Measurements from ENCODE around the gene AGBL4. TPM values are rescaled to one million over a fixed set of nuclear protein-coding genes. Genes with fewer than 3 reads are reported as not detected.
A peak's percentile ranks its signal among the peaks of the same experiment; 100 is the strongest.

The AGBL4 gene
- polyA plus RNA-seq, 3 donors = 0.05 TPM; not detected in 2

GRCh38 chr1:48750109-48750508, 1273.6 kb downstream of the AGBL4 start:
- H3K27ac ChIP-seq (ENCODE audit: low read depth in 1 of 2, low read length in 2 of 2) = peak overlapping the region; percentile 18 to 27
- no peak overlapping the region for H3K4me3 ChIP-seq (replicated peaks in 1 of 3; ENCODE audit: low read depth in 2 of 3, low read length in 3 of 3)
- intact Hi-C loops (cut with micrococcal nuclease) = no loop called here
- no peaks in the 10 kb centered on the region for H3K27me3 ChIP-seq (ENCODE audit: control insufficient read depth in 2 of 2, insufficient read depth in 2 of 2, low read length in 2 of 2)
- no peaks in the 10 kb centered on the region for H3K9me3 Mint-ChIP-seq
- peak overlapping the region; percentile 54 for H2AFZ ChIP-seq (ENCODE audit: insufficient read depth, low read depth, low read length, poor library complexity, severe bottlenecking)
- H3K9ac ChIP-seq (ENCODE audit: insufficient read depth, low read length, poor library complexity, severe bottlenecking) = peak overlapping the region; percentile 6
- H3K9me3 ChIP-seq (replicated peaks in 1 of 2; ENCODE audit: control insufficient read depth in 1 of 2, insufficient read depth in 1 of 2, low read length in 2 of 2) = no peaks in the 10 kb centered on the region
- peaks cover 17 to 20% of the 10 kb centered on the region in 2 donors for H3K4me1 ChIP-seq (ENCODE audit: control insufficient read depth in 1 of 2, insufficient read depth in 2 of 2, low read length in 2 of 2)
- H3K79me2 ChIP-seq (ENCODE audit: insufficient read depth, low read length) = no peaks in the 10 kb centered on the region
- H3K36me3 Mint-ChIP-seq = peaks cover 2 to 6% of the 10 kb centered on the region in 2 donors
- 0% methylated on average over 1 of the region's 1 CpG for WGBS (ENCODE audit: insufficient coverage)
- H3K4me3 Mint-ChIP-seq = peak overlapping the region in 1 of 2 donors; percentile 51
- no peak overlapping the region for H3K4me2 ChIP-seq (replicated peaks; ENCODE audit: extremely low read depth, low read length, poor library complexity, severe bottlenecking)
- no peak for TF ChIP-seq CTCF (IDR thresholded peaks at IDR 0.05)
- peak overlapping the region in 5 of 7 donors; percentile 32 to 74 (median 68) for H3K27ac Mint-ChIP-seq
- peak; percentile 12 to 35 (median 18) for DNase-seq
- H3K36me3 ChIP-seq (replicated peaks in 1 of 2; ENCODE audit: control insufficient read depth in 1 of 2, insufficient read depth in 2 of 2, low read length in 2 of 2) = no peaks in the 10 kb centered on the region
- H4K20me1 ChIP-seq (ENCODE audit: insufficient read depth, low read length) = no peaks in the 10 kb centered on the region
- peaks cover 0 to 2% (median 0%) of the 10 kb centered on the region in 3 donors for H3K27me3 Mint-ChIP-seq (ENCODE audit: low read depth in 3 of 3)
- peaks cover 20% of the 10 kb centered on the region for H3K4me1 Mint-ChIP-seq

- intact Hi-C loops (cut with micrococcal nuclease) = no loop called here
- H3K79me2 ChIP-seq (ENCODE audit: insufficient read depth, low read length) = no peaks in the 10 kb centered on the region
- H3K27me3 ChIP-seq (ENCODE audit: control insufficient read depth in 2 of 2, insufficient read depth in 2 of 2, low read length in 2 of 2) = no peaks in the 10 kb centered on the region
- Mint-ChIP-seq H3K27ac (peak overlapping the region in 3 of 7 donors; percentile 17 to 44 (median 26)), H3K36me3 (peaks cover 2 to 6% of the 10 kb centered on the region in 2 donors), H3K27me3 (ENCODE audit: low read depth in 3 of 3) (no peaks in the 10 kb centered on the region), H3K4me1 (peaks cover 20% of the 10 kb centered on the region), H3K4me3 (no peak overlapping the region), H3K9me3 (no peaks in the 10 kb centered on the region)
- no peak overlapping the region for H3K27ac ChIP-seq (ENCODE audit: low read depth in 1 of 2, low read length in 2 of 2)
- TF ChIP-seq CTCF (IDR thresholded peaks at IDR 0.05) = no peak
- peaks cover 17 to 20% of the 10 kb centered on the region in 2 donors for H3K4me1 ChIP-seq (ENCODE audit: control insufficient read depth in 1 of 2, insufficient read depth in 2 of 2, low read length in 2 of 2)
- no peak overlapping the region for H3K4me3 ChIP-seq (replicated peaks in 1 of 3; ENCODE audit: low read depth in 2 of 3, low read length in 3 of 3)
- no peaks in the 10 kb centered on the region for H3K9me3 ChIP-seq (replicated peaks in 1 of 2; ENCODE audit: control insufficient read depth in 1 of 2, insufficient read depth in 1 of 2, low read length in 2 of 2)
- DNase-seq = no peak
- no peaks in the 10 kb centered on the region for H4K20me1 ChIP-seq (ENCODE audit: insufficient read depth, low read length)
- 75% methylated on average over 2 of the region's 7 CpGs for WGBS (ENCODE audit: insufficient coverage)
- no peak overlapping the region for H2AFZ ChIP-seq (ENCODE audit: insufficient read depth, low read depth, low read length, poor library complexity, severe bottlenecking)
- no peak overlapping the region for H3K9ac ChIP-seq (ENCODE audit: insufficient read depth, low read length, poor library complexity, severe bottlenecking)
- H3K4me2 ChIP-seq (replicated peaks; ENCODE audit: extremely low read depth, low read length, poor library complexity, severe bottlenecking) = no peak overlapping the region
- H3K36me3 ChIP-seq (replicated peaks in 1 of 2; ENCODE audit: control insufficient read depth in 1 of 2, insufficient read depth in 2 of 2, low read length in 2 of 2) = no peaks in the 10 kb centered on the region
These were observed 1274.7 kb downstream of the AGBL4 start for GRCh38 chr1:48749068-48749467.
